Epithelial cell of prostate (primary cell): ENCODE results near the gene NDRG2.
"Not testable (repeated sequence)": the region's sequence is repeated elsewhere in the genome, so short reads cannot be mapped to it uniquely, and the experiment has no call there.

Experiments
- DNase-seq: peaks from one replicate; pipeline ENCODE4 v3.0.0-alpha.2; 2011; ENCODE audit warnings: low read depth, low spot score
- H3K27ac ChIP-seq: fragments of 450-650 bp; 2 replicates; pipeline ENCODE4 v1.5.1; 2017; ENCODE audit warnings: mild to moderate bottlenecking

The NDRG2 gene

GRCh38 chr14:21056520-21057163 is 31.8 kb upstream of the NDRG2 start:
- H3K27ac ChIP-seq, result no peak overlapping the region
- DNase-seq, result no peak

GRCh38 chr14:21055432-21056117 is 30.7 kb upstream of the NDRG2 start:
- no peak for DNase-seq
- H3K27ac ChIP-seq, result no peak overlapping the region

DNA sequence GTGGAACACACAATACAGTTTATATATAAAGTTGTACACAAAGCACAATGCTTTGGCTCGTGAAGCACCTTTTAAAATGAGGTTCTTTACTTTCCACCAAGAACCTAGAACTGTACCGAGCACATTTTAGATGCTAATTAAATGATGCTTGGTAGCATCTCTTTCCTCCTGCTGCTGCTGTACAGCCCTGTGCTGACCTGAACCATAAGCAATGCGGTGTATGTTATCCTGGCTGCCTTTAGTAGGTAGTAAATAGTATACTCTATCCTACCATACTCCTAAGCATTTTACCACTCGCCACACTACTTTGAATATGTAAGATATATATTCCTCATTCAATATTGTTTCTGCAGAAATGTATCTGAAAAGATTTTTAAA is 29.9 kb upstream of the NDRG2 start:
- H3K27ac ChIP-seq, result no peak overlapping the region
- DNase-seq, result no peak

- no peak for DNase-seq
- H3K27ac ChIP-seq, result no peak overlapping the region
These were observed 29.4 kb upstream of the NDRG2 start for GRCh38 chr14:21054123-21054767.

GRCh38 chr14:21053184-21054122 is 28.6 kb upstream of the NDRG2 start:
- no peak overlapping the region for H3K27ac ChIP-seq
- no peak for DNase-seq

GRCh38 chr14:21050597-21050996 is 25.7 kb upstream of the NDRG2 start:
- H3K27ac ChIP-seq, result no peak overlapping the region
- no peak for DNase-seq

DNA sequence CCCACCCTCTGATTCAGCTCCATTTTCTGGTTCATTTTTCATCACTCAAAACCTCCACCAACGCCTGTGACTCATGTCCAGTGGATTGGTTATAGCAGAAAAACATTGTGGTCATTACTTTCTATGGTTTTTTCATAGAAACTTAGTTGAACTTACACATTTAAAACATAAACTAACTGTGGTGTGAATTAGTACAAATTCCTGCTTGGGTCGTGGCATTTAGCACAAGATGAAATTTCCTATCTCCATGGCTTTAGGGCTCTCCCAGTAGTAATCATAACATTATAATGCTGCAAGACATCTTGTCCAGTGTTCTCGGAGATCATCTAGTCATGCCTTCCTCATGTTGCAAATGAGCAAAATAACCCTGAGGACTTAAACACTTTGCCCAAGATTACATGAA is 24.4 kb upstream of the NDRG2 start:
- DNase-seq, result no peak
- no peak overlapping the region for H3K27ac ChIP-seq

GRCh38 chr14:21048638-21049037 is 23.8 kb upstream of the NDRG2 start:
- H3K27ac ChIP-seq, result no peak overlapping the region
- DNase-seq, result no peak

- DNase-seq, result no peak
- H3K27ac ChIP-seq, result peak overlapping the region; percentile 44
These were observed 22.5 kb upstream of the NDRG2 start for GRCh38 chr14:21047378-21047781.

- DNase-seq, result no peak
- H3K27ac ChIP-seq, result peak overlapping the region; percentile 94
These were observed 19.2 kb upstream of the NDRG2 start for GRCh38 chr14:21043974-21044618.

GRCh38 chr14:21043387-21043973 is 18.6 kb upstream of the NDRG2 start:
- H3K27ac ChIP-seq, result peak overlapping the region; percentile 94
- no peak for DNase-seq

GRCh38 chr14:21042918-21043317 is 18.1 kb upstream of the NDRG2 start:
- peak overlapping the region; percentile 94 for H3K27ac ChIP-seq
- DNase-seq, result no peak

- DNase-seq, result peak; percentile 98
- H3K27ac ChIP-seq, result peak within 1 kb of the TSS; percentile 94
These were observed 17.0 kb upstream of the NDRG2 start, which contains the start of gene RNASE7 for GRCh38 chr14:21041676-21042433. TSS of gene RNASE7 (plus strand) at chr14:21042362. CDS start at chr14:21042993, 631 bp downstream.

DNA sequence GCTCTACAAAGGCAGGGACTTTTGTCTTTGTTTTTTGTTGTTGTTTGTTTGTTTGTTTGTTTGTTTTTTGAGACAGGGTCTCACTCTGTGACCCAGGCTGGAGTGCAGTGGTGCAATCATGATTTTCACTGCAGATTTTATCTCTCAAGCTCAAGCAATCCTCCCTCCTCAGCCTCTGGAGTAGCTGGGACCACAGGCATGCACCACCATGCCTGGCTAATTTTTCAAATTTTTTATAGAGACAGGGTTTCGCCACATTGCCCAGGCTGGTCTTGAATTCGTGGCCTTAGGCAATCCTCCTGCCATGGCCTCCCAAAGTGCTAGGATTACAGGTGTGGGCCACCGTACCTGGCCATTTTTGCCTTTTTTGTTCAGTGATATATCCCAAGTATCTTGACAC is 16.1 kb upstream of the NDRG2 start:
- not testable (repeated sequence) for DNase-seq
- H3K27ac ChIP-seq, result peak overlapping the region; percentile 94

- H3K27ac ChIP-seq, result peak overlapping the region; percentile 94
- no peak for DNase-seq
These were observed 15.6 kb upstream of the NDRG2 start for GRCh38 chr14:21040370-21040925.

DNA sequence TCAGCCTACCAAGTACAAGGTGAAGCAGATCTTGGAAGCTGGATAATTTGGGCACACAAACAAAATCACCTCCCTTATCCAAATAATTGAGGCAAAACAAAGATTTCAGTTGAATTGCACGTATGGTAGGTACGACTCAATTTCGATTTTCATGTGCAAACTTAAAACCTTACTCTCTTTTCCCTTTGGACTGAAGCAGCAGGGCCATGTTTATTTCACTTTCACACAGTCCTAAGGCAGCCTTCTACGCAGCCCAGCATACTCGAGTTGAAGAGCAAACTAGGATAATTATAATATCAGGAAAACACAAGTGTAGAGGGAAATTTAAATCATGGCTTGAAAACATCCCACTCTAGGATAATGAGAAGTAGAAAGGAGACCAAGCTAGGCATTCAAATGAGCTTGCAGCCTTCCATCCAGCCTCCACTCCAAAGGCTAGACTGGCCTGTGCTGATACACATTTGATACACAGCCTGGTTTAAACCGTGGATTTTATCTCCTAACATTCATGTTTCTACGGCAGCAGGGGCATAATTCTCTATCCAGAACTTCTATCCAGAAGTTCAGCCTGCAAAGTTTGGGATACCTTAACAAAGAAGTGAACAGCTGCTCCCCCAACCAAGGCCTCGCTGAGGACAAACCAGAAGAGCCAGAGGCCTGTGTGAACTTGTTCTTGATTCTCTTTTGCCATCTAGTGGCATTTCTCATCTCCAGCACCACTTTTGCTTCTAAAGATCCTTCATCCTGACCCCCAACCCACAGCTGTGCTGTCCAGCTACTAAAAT is 14.9 kb upstream of the NDRG2 start:
- peak overlapping the region; percentile 94 for H3K27ac ChIP-seq
- DNase-seq, result no peak
